K562 (cell line): ENCODE results near the gene PAQR7. TPM values are rescaled to one million over a fixed set of nuclear protein-coding genes. Genes with fewer than 3 reads are reported as not detected.

Experiments
- ATAC-seq: fragments of 200-7000 bp; cut with Tn5 transposase; 3 replicates; pipeline ENCODE4 v1.9.1; 2020; ENCODE audit warnings: moderate library complexity
- BruUV-seq: library from RNA; stranded (reverse); fragments of 400-500 nt; replicated peaks from 2 replicates; lab custom pipeline; 2021; lab: Mats Ljungman, UMichigan
- CTCF ChIA-PET: fragments of 300-600 bp; formaldehyde crosslinking; extraction: SDS; loops from one replicate; lab custom pipeline; 2021; ENCODE audit warnings: low intra/inter-chr PET ratio; lab: Yijun Ruan, JAX
- POLR2A ChIA-PET: fragments of 300-600, 350-650 bp; sonication (Branson Sonifier 250); formaldehyde crosslinking; extraction: SDS; loops from one replicate; lab custom pipeline; 2021; ENCODE audit warnings: antibody characterized with exemption, inconsistent platforms; lab: Yijun Ruan, JAX
- DNase-seq, 4 experiments: peaks; one replicate each; pipeline versions ENCODE4 v3.0.0 to v3.0.0-alpha.2; 2011 to 2018; ENCODE audit warnings: low spot score in 3 of 4, mixed read lengths in 3 of 4; ENCODE audit errors: extremely low read depth in 1 of 4
- FAIRE-seq: peaks from 2 replicates; lab custom pipeline; 2011; peaks lifted over from hg19 to GRCh38; lab: Jason Lieb, UNC
- H2AFZ ChIP-seq: 2 replicates; pipeline ENCODE4 v1.6.0; 2011; ENCODE audit warnings: low read depth, low read length, control low read depth, inconsistent platforms
- H3K27ac ChIP-seq: fragments of 200-600 bp; 3 replicates; pipeline ENCODE4 v1.8.0; 2011; ENCODE audit warnings: low read depth, mild to moderate bottlenecking, control low read depth, inconsistent platforms, low read length, moderate library complexity, mixed read lengths; ENCODE audit errors: extremely low read depth
- H3K27me3 ChIP-seq, 2 experiments: fragments of 300-600 bp in 1 of 2; 2 replicates in 1 of 2; 3 replicates in 1 of 2; pipeline versions ENCODE4 v1.6.0 to v1.8.0; 2011; ENCODE audit warnings: inconsistent platforms in 2 of 2, low read length in 2 of 2, mild to moderate bottlenecking in 1 of 2, mixed read lengths in 1 of 2, moderate library complexity in 1 of 2; ENCODE audit not compliant: control insufficient read depth in 2 of 2, insufficient read depth in 2 of 2
- H3K36me3 ChIP-seq: fragments of 300-600 bp; 3 replicates; pipeline ENCODE4 v1.8.0; 2011; ENCODE audit warnings: mild to moderate bottlenecking, low read length, inconsistent platforms; ENCODE audit not compliant: control insufficient read depth, insufficient read depth
- H3K4me1 ChIP-seq, 2 experiments: fragments of 200-600 bp in 1 of 2; replicated peaks in 1 of 2; 2 replicates in 1 of 2; 3 replicates in 1 of 2; pipeline versions ENCODE4 v1.5.1 to v1.8.0; 2011; ENCODE audit warnings: inconsistent platforms in 2 of 2, low read length in 2 of 2, mild to moderate bottlenecking in 1 of 2, mixed read lengths in 1 of 2, moderate library complexity in 1 of 2; ENCODE audit not compliant: control insufficient read depth in 2 of 2, insufficient read depth in 2 of 2
- H3K4me2 ChIP-seq: 2 replicates; pipeline ENCODE4 v1.6.1; 2011; ENCODE audit warnings: low read length, control low read depth, inconsistent platforms, mixed read lengths; ENCODE audit not compliant: insufficient read depth
- H3K4me3 ChIP-seq: fragments of 200-600 bp; sonication (generic), shearing (Covaris generic); 2 replicates; pipeline ENCODE4 v1.5.1; 2016; ENCODE audit warnings: control low read depth, inconsistent platforms
- H3K79me2 ChIP-seq: fragments of 200-600 bp; 3 replicates; pipeline ENCODE4 v1.8.0; 2011; ENCODE audit warnings: low read length, inconsistent platforms; ENCODE audit not compliant: control insufficient read depth, insufficient read depth
- H3K9ac ChIP-seq, 2 experiments: 2 replicates each; pipeline versions ENCODE4 v1.6.0 to v1.6.1; 2011; ENCODE audit warnings: low read depth in 2 of 2, low read length in 2 of 2, control low read depth in 1 of 2, inconsistent platforms in 1 of 2, mild to moderate bottlenecking in 1 of 2, mixed read lengths in 1 of 2; ENCODE audit not compliant: insufficient read depth in 1 of 2
- H3K9me1 ChIP-seq: one replicate; pipeline ENCODE4 v1.6.0; 2011; ENCODE audit warnings: inconsistent platforms, mild to moderate bottlenecking, low read length, moderate library complexity; ENCODE audit not compliant: control insufficient read depth, insufficient read depth
- H3K9me3 ChIP-seq: replicated peaks from 2 replicates; pipeline ENCODE4 v1.5.1; 2011; ENCODE audit warnings: low read depth, low read length, inconsistent platforms; ENCODE audit not compliant: control insufficient read depth, insufficient read depth
- H4K20me1 ChIP-seq: replicated peaks from 2 replicates; pipeline ENCODE4 v1.6.1; 2011; ENCODE audit warnings: low read length, inconsistent platforms, mixed read lengths; ENCODE audit not compliant: control insufficient read depth, insufficient read depth
- ATF1 ChIP-seq, 2 experiments: fragments of 450-650 bp in 1 of 2; IDR thresholded peaks; 2 replicates each; pipeline ENCODE4 v1.6.1; 2016; ENCODE audit warnings: missing compliant biosample characterization in 1 of 2, missing genetic modification characterization in 1 of 2
- CREM ChIP-seq: IDR thresholded peaks from 2 replicates; pipeline ENCODE4 v1.6.1; 2014; ENCODE audit warnings: antibody characterized with exemption, low read depth
- EP300 ChIP-seq: IDR thresholded peaks from 2 replicates; pipeline ENCODE4 v1.6.1; 2012; ENCODE audit warnings: low read length, improper control_type of control experiment
- JUN ChIP-seq, 2 experiments: sonication (generic) in 1 of 2; formaldehyde crosslinking in 1 of 2; IDR thresholded peaks; 2 replicates each; pipeline versions ENCODE4 v1.6.1 to v1.8.0; 2012 to 2022; ENCODE audit warnings: borderline replicate concordance in 2 of 2, mild to moderate bottlenecking in 2 of 2, improper control_type of control experiment in 1 of 2, low read depth in 1 of 2, low read length in 1 of 2, missing genetic modification reagents in 1 of 2
- NFE2L1 ChIP-seq: fragments of 450-650 bp; IDR thresholded peaks from 2 replicates; pipeline ENCODE4 v1.6.1; 2016; ENCODE audit warnings: missing genetic modification characterization, low read depth, mild to moderate bottlenecking, missing compliant biosample characterization, moderate library complexity, borderline replicate concordance
- SIN3B ChIP-seq: fragments of 450-650 bp; IDR thresholded peaks from 2 replicates; pipeline ENCODE4 v1.6.1; 2017; ENCODE audit warnings: low read depth, mild to moderate bottlenecking, moderate library complexity
- SMARCA4 ChIP-seq: fragments of 450-650 bp; IDR thresholded peaks from 2 replicates; pipeline ENCODE4 v1.6.1; 2016
- TBP ChIP-seq: optimal IDR thresholded peaks from 2 replicates; pipeline ENCODE3; 2011; ENCODE audit warnings: low read depth, low read length, improper control_type of control experiment
- ZBTB7A ChIP-seq: IDR thresholded peaks from 2 replicates; pipeline ENCODE4 v1.6.1; 2011; ENCODE audit warnings: low read depth, mild to moderate bottlenecking, low read length, moderate library complexity, borderline replicate concordance; ENCODE audit not compliant: control insufficient read depth
- ZNF583 ChIP-seq: fragments of 250-450 bp; sonication (Bioruptor Pico); IDR thresholded peaks from 2 replicates; pipeline ENCODE4 v1.4.0; 2020
- WGBS: fragments of 100-300 bp; shearing (Covaris generic); methylation state at CpG from one replicate; pipeline ENCODE4 v1.1.6; 2016; ENCODE audit warnings: low coverage, mixed read lengths; ENCODE audit not compliant: insufficient coverage; ENCODE audit errors: missing lambda C conversion rate; 5-methylcytosine and 5-hydroxymethylcytosine counted together
- in situ Hi-C: fragments of 300-500 bp; cut with MboI; formaldehyde crosslinking; loops from 4 replicates; pipeline ENCODE4 v1.15.0; 2018; ENCODE audit warnings: inconsistent platforms, mixed read lengths
- intact Hi-C: fragments of 100-400 bp; cut with micrococcal nuclease; formaldehyde crosslinking; loops from 2 replicates; pipeline ENCODE4 v1.14.2; 2022
- polyA plus RNA-seq, 8 experiments: library from polyadenylated mRNA; depleted of rRNA in 4 of 8; stranded (reverse) in 5 of 8; unstranded in 3 of 8; fragments of >200 nt; fragmentation: Nextera tagmentation in 2 of 8; fragmentation: Illumina TruSeq in 1 of 8; extraction: Ambion mirVana in 2 of 8; extraction: Trizol in 1 of 8; gene quantifications; 2 replicates each; pipeline versions ENCODE4 v1.2.1 to v1.2.3, GENCODE V29; 2011 to 2014; ENCODE audit warnings: inconsistent platforms in 1 of 8, missing spikeins in 1 of 8
- total RNA-seq, 7 experiments: library from RNA; depleted of rRNA in 6 of 7; stranded (reverse); fragments of >200 nt in 6 of 7; fragmentation: Illumina TruSeq in 2 of 7; extraction: Trizol in 2 of 7; gene quantifications; 2 replicates each; pipeline versions ENCODE4 v1.2.1 to v1.2.3, GENCODE V29; 2011 to 2021; ENCODE audit warnings: low replicate concordance in 1 of 7
- TF ChIP-seq, protein P1 (sequence below): sonication (generic); formaldehyde crosslinking; IDR thresholded peaks from 2 replicates; pipeline ENCODE4 v1.8.0; 2022; ENCODE audit warnings: mild to moderate bottlenecking, missing genetic modification reagents
- TF ChIP-seq, protein P2 (sequence below), 2 experiments: fragments of 450-650 bp in 1 of 2; sonication (generic) in 1 of 2; formaldehyde crosslinking in 1 of 2; IDR thresholded peaks in 1 of 2; conservative IDR thresholded peaks in 1 of 2; 2 replicates each; pipeline versions ENCODE4 v1.6.1 to v1.8.1; 2016 to 2023; ENCODE audit warnings: mild to moderate bottlenecking in 2 of 2, moderate library complexity in 2 of 2, inconsistent platforms in 1 of 2, missing genetic modification reagents in 1 of 2

The PAQR7 gene
- total and polyA plus RNA-seq, 9 of the 15 experiments (the other 6 are each of a cell fraction or from before 2014, with no cell fraction given), result 1.1 to 5.2 (median 2.6) TPM

DNA sequence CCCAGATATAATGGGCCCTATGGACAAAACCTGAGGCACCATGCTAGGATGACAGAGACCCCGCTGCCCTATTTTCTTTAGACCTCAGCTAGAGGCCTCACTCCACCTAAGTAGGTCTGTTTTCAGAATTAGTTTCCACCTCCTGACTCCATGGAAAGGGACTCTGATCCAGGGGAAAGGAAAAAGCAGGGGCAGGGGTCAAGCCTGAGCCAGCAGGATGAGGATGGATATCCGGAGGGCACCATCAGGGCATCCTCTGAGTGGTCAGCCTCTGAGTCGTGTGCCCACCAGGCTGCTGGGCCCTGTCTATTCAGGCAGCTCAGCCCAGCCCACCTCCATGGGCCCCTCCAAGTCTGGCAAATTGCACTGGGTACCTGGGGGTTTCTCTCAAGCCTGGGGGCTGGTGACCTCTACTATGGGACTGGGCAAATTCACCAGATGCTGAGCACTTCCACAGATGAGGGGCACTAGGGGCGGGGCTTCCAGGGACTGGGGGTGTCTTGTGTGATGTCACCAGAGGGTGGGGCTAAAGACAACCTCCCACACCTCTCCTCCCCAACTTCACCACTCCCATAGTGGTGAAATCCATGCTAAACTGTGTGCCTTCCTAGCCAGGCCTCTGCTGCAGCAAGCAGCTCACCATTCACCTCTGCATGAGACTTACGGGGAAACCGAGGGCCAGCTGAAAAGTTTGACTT, 5.5 kb downstream of the PAQR7 start:
- ChIA-PET POLR2A (interaction anchor here (0.6 to 1.6 kb wide), 11 partner anchors 8 to 641 kb away, joined by 3 to 6 read pairs (median 4); no protein-coding TSS in a partner anchor), CTCF (no interaction called here)
- FAIRE-seq, result peak; percentile 80
- H3K4me1 ChIP-seq, result peaks cover 34 to 36% of the 10 kb centered on the region in 2 experiments
- no peak for TF ChIP-seq ZNF583 (CRISPR knock-in tag)
- TF ChIP-seq, protein P1, sequence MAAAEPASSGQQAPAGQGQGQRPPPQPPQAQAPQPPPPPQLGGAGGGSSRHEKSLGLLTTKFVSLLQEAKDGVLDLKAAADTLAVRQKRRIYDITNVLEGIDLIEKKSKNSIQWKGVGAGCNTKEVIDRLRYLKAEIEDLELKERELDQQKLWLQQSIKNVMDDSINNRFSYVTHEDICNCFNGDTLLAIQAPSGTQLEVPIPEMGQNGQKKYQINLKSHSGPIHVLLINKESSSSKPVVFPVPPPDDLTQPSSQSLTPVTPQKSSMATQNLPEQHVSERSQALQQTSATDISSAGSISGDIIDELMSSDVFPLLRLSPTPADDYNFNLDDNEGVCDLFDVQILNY (CRISPR knock-in tag), result no peak
- no peak for TF ChIP-seq JUN (IDR thresholded peaks at IDR 0.05; ENCODE audit: borderline replicate concordance, low read depth, low read length)
- no peak for TF ChIP-seq JUN (CRISPR knock-in tag; IDR thresholded peaks at IDR 0.05; ENCODE audit: borderline replicate concordance)
- TF ChIP-seq, protein P2, sequence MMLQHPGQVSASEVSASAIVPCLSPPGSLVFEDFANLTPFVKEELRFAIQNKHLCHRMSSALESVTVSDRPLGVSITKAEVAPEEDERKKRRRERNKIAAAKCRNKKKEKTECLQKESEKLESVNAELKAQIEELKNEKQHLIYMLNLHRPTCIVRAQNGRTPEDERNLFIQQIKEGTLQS (IDR thresholded peaks at IDR 0.05), result 0 out of 2 replicates have a peak, but pooled peaks have one; percentile 6
- TF ChIP-seq, protein P2 (CRISPR knock-in tag; conservative IDR thresholded peaks at IDR 0.05), result no peak
- TF ChIP-seq SMARCA4, result 0 out of 2 replicates have a peak, but pooled peaks have one; percentile 12
- TF ChIP-seq ATF1 (CRISPR knock-in tag; IDR thresholded peaks at IDR 0.05), result no peak
- TF ChIP-seq ATF1 (tag; IDR thresholded peaks at IDR 0.05), result peak; percentile 45
- no peak for TF ChIP-seq NFE2L1 (tag)
- TF ChIP-seq TBP, result no peak
- TF ChIP-seq CREM, result peak; percentile 50; the same call in 1 of the 2 replicates
- TF ChIP-seq ZBTB7A, result 0 out of 2 replicates have a peak, but pooled peaks have one; percentile 55
- TF ChIP-seq EP300, result no peak
- no peak for TF ChIP-seq SIN3B
- no peaks in the 10 kb centered on the region for H3K9me3 ChIP-seq
- H2AFZ ChIP-seq, result no peak overlapping the region
- H3K27ac ChIP-seq, result no peak overlapping the region
- no peaks in the 10 kb centered on the region for H4K20me1 ChIP-seq
- H3K9me1 ChIP-seq, result no peaks in the 10 kb centered on the region
- DNase-seq, result peak; percentile 57 to 69 (median 64)
- intact Hi-C loops (no loop called here), in situ Hi-C loops (no loop called here)
- WGBS, result 36% methylated on average over 6 of the region's 6 CpGs
- BruUV-seq, result no TSS peak
- H3K4me3 ChIP-seq, result no peak overlapping the region
- H3K27me3 ChIP-seq, result no peaks in the 10 kb centered on the region
- H3K9ac ChIP-seq, result peak overlapping the region in 1 of 2 experiments; percentile 54; a peak in 1 of 4 replicates
- peaks cover 10% of the 10 kb centered on the region; the same call in 2 of the 3 replicates for H3K79me2 ChIP-seq
- ATAC-seq, result peak; percentile 54
- H3K4me2 ChIP-seq, result no peak overlapping the region; the same call in 1 of the 2 replicates
- H3K36me3 ChIP-seq, result no peaks in the 10 kb centered on the region
